GM12878 (cell line): ENCODE data around the gene UST.

Experiments used
- CHD4 ChIP-seq: fragments of 200-600 bp; sonication (generic); IDR thresholded peaks from 2 replicates; pipeline ENCODE4 v1.6.1; 2016; ENCODE audit warnings: mild to moderate bottlenecking
- CTCF ChIP-seq, 3 experiments: IDR thresholded peaks in 2 of 3; conservative IDR thresholded peaks in 1 of 3; 2 replicates each; pipeline ENCODE4 v1.5.1; 2011; ENCODE audit warnings: low read depth in 3 of 3, low read length in 3 of 3, mild to moderate bottlenecking in 3 of 3, control low read depth in 2 of 3, moderate library complexity in 2 of 3, inconsistent platforms in 1 of 3, mixed read lengths in 1 of 3; ENCODE audit not compliant: control insufficient read depth in 2 of 3, insufficient read depth in 1 of 3; ENCODE audit errors: extremely low read depth in 1 of 3
- ELK1 ChIP-seq: IDR thresholded peaks from 2 replicates; pipeline ENCODE4 v1.6.1; 2012; ENCODE audit warnings: low read depth, low read length, improper control_type of control experiment
- EZH2 ChIP-seq: IDR thresholded peaks from 2 replicates; pipeline ENCODE4 v1.6.1; 2012; ENCODE audit warnings: low read depth, mild to moderate bottlenecking, control low read depth, inconsistent platforms, low read length, borderline replicate concordance; ENCODE audit not compliant: control insufficient read depth
- NR2F1 ChIP-seq: fragments of 450-650 bp; conservative IDR thresholded peaks from 2 replicates; pipeline ENCODE4 v1.6.1; 2017; ENCODE audit warnings: mild to moderate bottlenecking
- PML ChIP-seq: IDR thresholded peaks from 2 replicates; pipeline ENCODE4 v1.6.1; 2012; ENCODE audit warnings: low read length, inconsistent platforms
- RAD21 ChIP-seq: IDR thresholded peaks from 2 replicates; pipeline ENCODE4 v1.6.1; 2011; ENCODE audit warnings: mild to moderate bottlenecking, low read depth, low read length, moderate library complexity; ENCODE audit not compliant: insufficient read depth
- SIN3A ChIP-seq: IDR thresholded peaks from 2 replicates; pipeline ENCODE4 v1.6.1; 2012; ENCODE audit warnings: low read depth, low read length, improper control_type of control experiment
- SMC3 ChIP-seq: IDR thresholded peaks from 2 replicates; pipeline ENCODE4 v1.6.1; 2011; ENCODE audit warnings: low read length, improper control_type of control experiment, borderline replicate concordance
- TAF1 ChIP-seq: IDR thresholded peaks from 2 replicates; pipeline ENCODE4 v1.6.1; 2011; ENCODE audit warnings: mild to moderate bottlenecking, low read depth, low read length, borderline replicate concordance
- TCF3 ChIP-seq: IDR thresholded peaks from 2 replicates; pipeline ENCODE4 v1.6.1; 2012; ENCODE audit warnings: low read depth, mild to moderate bottlenecking, low read length, borderline replicate concordance; ENCODE audit not compliant: insufficient read depth
- YBX1 ChIP-seq: fragments of 450-650 bp; IDR thresholded peaks from 2 replicates; pipeline ENCODE4 v1.6.1; 2016; ENCODE audit warnings: antibody characterized with exemption
- ZNF24 ChIP-seq: fragments of 450-650 bp; IDR thresholded peaks from 2 replicates; pipeline ENCODE4 v1.6.1; 2017; ENCODE audit warnings: antibody characterized with exemption, mild to moderate bottlenecking
- ZNF274 ChIP-seq: IDR thresholded peaks from one replicate; pipeline ENCODE4 v1.8.0; 2011; ENCODE audit not compliant: insufficient read length, insufficient read depth

DNA sequence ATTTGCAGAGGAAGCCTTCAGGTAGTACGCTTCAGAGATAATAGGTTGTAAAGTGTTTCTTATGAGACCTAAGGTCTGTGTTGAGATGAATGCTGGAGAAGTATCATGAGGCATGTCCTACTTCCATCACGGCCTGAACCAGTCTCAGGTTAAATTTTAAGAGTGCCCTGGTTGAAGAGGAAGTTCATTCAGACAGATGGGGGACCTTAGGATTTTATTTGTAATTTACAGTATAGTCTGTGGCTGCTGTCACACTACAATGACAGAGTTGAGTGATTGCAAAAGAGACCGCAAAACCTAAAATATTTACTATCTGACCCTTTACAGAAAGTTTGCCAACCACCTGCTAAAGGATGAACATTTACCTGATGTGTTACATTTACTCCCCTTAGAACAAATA, 70.9 kb downstream of the UST start:
- TF ChIP-seq CTCF (IDR thresholded peaks at IDR 0.05 in 2 of 3, conservative IDR thresholded peaks at IDR 0.05 in 1 of 3; ENCODE audit: control insufficient read depth in 2 of 3, extremely low read depth in 1 of 3, insufficient read depth in 1 of 3, low read depth in 3 of 3, low read length in 3 of 3), result no peak
- TF ChIP-seq SIN3A, result no peak
- no peak for TF ChIP-seq EZH2
- no peak for TF ChIP-seq ELK1
- TF ChIP-seq ZNF24, result no peak
- no peak for TF ChIP-seq YBX1
- TF ChIP-seq NR2F1, result no peak
- no peak for TF ChIP-seq PML
- TF ChIP-seq CHD4, result no peak
- TF ChIP-seq TCF3, result no peak
- no peak for TF ChIP-seq ZNF274
- no peak for TF ChIP-seq TAF1
- no peak for TF ChIP-seq RAD21
- TF ChIP-seq SMC3, result no peak
